ENCODE measurements around the gene KCNE3. TPM values are rescaled to one million over a fixed set of nuclear protein-coding genes. Genes with fewer than 3 reads are reported as not detected.

Gene KCNE3
- total and polyA plus RNA-seq, 2 experiments from 2014 or later, result 0.11 to 0.38 TPM

DNA sequence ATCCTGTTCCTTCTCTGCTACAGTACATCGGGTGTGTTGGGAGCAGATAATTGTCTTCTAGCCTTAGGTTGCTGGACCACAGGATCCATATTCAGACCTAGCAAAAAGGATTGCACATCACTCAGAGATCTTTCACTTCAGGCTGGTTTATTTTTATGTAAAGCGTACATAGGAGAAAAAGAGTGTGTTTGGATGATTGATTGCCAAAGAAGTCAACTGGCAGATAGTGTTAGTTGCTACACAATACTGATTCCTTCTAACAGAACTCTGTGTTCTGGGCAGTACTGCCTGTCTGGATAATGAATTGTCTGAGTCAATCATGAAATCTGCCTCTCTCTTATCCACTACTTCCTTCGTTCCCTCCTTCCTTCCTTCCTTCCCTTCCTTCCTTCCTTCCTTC is 38.1 kb downstream of the KCNE3 start:
- H3K9ac ChIP-seq, result no peak overlapping the region
- H3K4me1 ChIP-seq (ENCODE audit: insufficient read depth), result no peaks in the 10 kb centered on the region
- no peak for DNase-seq
- peak overlapping the region; percentile 42; the same call in 1 of the 2 replicates for H2AFZ ChIP-seq
- no peak overlapping the region for H3K4me2 ChIP-seq (ENCODE audit: unreplicated experiment)
- no peaks in the 10 kb centered on the region for H3K9me3 ChIP-seq (ENCODE audit: low read depth)
- H3K79me2 ChIP-seq (ENCODE audit: insufficient read depth), result no peaks in the 10 kb centered on the region
- H3K27me3 ChIP-seq (replicated peaks; ENCODE audit: insufficient read depth), result no peaks in the 10 kb centered on the region
- H3K9me2 ChIP-seq (ENCODE audit: insufficient read depth), result no peaks in the 10 kb centered on the region
- H3K4me3 ChIP-seq, result no peak overlapping the region
- H3K27ac ChIP-seq, result no peak overlapping the region
- 49 to 50% methylated on average over 3 of the region's 3 CpGs for WGBS, 2 experiments (ENCODE audit: low coverage in 1 of 2, low lambda C conversion rate in 2 of 2, missing lambda C conversion rate in 2 of 2)
- no peaks in the 10 kb centered on the region for H4K20me1 ChIP-seq (ENCODE audit: insufficient read depth)
- TF ChIP-seq EZH2phosphoT487 (IDR thresholded peaks at IDR 0.05; ENCODE audit: insufficient read depth, low read depth) (no peak), EZH2 (IDR thresholded peaks at IDR 0.05; ENCODE audit: insufficient read depth, poor library complexity, severe bottlenecking) (no peak)
- H3K36me3 ChIP-seq (ENCODE audit: low read depth), result no peaks in the 10 kb centered on the region
- H3F3A ChIP-seq (ENCODE audit: insufficient read depth), result no peaks in the 10 kb centered on the region
- in situ Hi-C loops (cut with MboI), result no loop called here

DNA sequence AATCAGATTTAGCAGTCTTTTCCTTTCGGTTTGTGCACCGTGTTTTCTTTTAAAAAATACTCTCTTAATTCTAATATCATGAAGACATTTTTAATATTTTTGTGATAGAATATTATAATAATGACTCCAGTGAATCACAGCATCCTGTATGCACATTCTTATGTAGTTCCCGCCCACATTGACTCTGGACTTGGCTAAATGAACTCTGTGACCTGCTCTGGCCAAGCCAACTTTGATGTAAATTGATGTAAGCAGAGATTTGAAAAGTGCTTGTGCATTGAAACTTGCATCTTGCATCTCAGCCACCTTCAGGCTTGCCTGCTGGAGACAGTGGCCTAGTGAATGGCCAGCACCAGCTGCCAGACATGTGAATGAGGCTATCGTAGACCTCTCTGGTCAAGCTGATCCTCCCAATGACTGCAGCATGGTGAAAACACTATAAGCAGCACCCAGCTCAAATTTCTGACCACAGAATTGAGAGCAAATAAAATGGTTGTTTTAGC is 39.9 kb downstream of the KCNE3 start:
- no peaks in the 10 kb centered on the region for H3K27me3 ChIP-seq (replicated peaks; ENCODE audit: insufficient read depth)
- 73 to 74% methylated on average over 4 of the region's 4 CpGs for WGBS, 2 experiments (ENCODE audit: low coverage in 1 of 2, low lambda C conversion rate in 2 of 2, missing lambda C conversion rate in 2 of 2)
- no peaks in the 10 kb centered on the region for H3K36me3 ChIP-seq (ENCODE audit: low read depth)
- H3F3A ChIP-seq (ENCODE audit: insufficient read depth), result no peaks in the 10 kb centered on the region
- H3K9me3 ChIP-seq (ENCODE audit: low read depth), result no peaks in the 10 kb centered on the region
- no peak overlapping the region for H3K4me2 ChIP-seq (ENCODE audit: unreplicated experiment)
- H3K4me3 ChIP-seq, result no peak overlapping the region
- no peaks in the 10 kb centered on the region for H3K9me2 ChIP-seq (ENCODE audit: insufficient read depth)
- in situ Hi-C loops (cut with MboI), result no loop called here
- no peaks in the 10 kb centered on the region for H3K4me1 ChIP-seq (ENCODE audit: insufficient read depth)
- no peak overlapping the region for H2AFZ ChIP-seq
- peak; percentile 32 for DNase-seq
- no peaks in the 10 kb centered on the region for H3K79me2 ChIP-seq (ENCODE audit: insufficient read depth)
- no peak for TF ChIP-seq EZH2phosphoT487 (IDR thresholded peaks at IDR 0.05; ENCODE audit: insufficient read depth, low read depth)
- no peak for TF ChIP-seq EZH2 (IDR thresholded peaks at IDR 0.05; ENCODE audit: insufficient read depth, poor library complexity, severe bottlenecking)
- no peak overlapping the region for H3K27ac ChIP-seq
- no peaks in the 10 kb centered on the region for H4K20me1 ChIP-seq (ENCODE audit: insufficient read depth)
- no peak overlapping the region for H3K9ac ChIP-seq

DNA sequence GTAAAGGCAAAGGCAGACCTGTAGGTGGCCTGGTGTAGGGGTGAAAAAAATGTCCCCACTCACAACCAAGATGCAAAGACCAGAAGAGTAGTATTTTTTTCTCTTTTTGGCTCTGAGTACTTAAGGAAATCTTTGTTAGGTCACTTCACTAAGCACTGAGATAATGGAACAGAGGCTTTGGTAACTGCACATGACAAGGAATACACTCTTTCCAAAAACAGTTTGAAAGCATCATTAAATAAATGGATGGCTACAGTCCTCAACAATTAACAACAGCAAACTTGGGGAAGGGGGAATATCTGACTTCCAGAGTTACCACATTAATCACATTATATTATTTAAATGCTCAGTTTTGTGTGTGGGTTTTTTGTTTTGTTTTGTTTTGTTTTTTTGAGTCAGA is 42.2 kb downstream of the KCNE3 start:
- H3K27me3 ChIP-seq (replicated peaks; ENCODE audit: insufficient read depth), result no peaks in the 10 kb centered on the region
- DNase-seq, result no peak
- H3K36me3 ChIP-seq (ENCODE audit: low read depth), result no peaks in the 10 kb centered on the region
- in situ Hi-C loops (cut with MboI), result no loop called here
- no peak overlapping the region for H3K4me2 ChIP-seq (ENCODE audit: unreplicated experiment)
- H3K9ac ChIP-seq, result no peak overlapping the region
- H4K20me1 ChIP-seq (ENCODE audit: insufficient read depth), result no peaks in the 10 kb centered on the region
- H3K27ac ChIP-seq, result no peak overlapping the region
- H3K9me3 ChIP-seq (ENCODE audit: low read depth), result no peaks in the 10 kb centered on the region
- TF ChIP-seq EZH2 (IDR thresholded peaks at IDR 0.05; ENCODE audit: insufficient read depth, poor library complexity, severe bottlenecking) (no peak), EZH2phosphoT487 (IDR thresholded peaks at IDR 0.05; ENCODE audit: insufficient read depth, low read depth) (no peak)
- H3K4me3 ChIP-seq, result no peak overlapping the region
- H2AFZ ChIP-seq, result no peak overlapping the region
- H3F3A ChIP-seq (ENCODE audit: insufficient read depth), result no peaks in the 10 kb centered on the region
- H3K79me2 ChIP-seq (ENCODE audit: insufficient read depth), result no peaks in the 10 kb centered on the region
- no peaks in the 10 kb centered on the region for H3K9me2 ChIP-seq (ENCODE audit: insufficient read depth)
- H3K4me1 ChIP-seq (ENCODE audit: insufficient read depth), result no peaks in the 10 kb centered on the region

DNA sequence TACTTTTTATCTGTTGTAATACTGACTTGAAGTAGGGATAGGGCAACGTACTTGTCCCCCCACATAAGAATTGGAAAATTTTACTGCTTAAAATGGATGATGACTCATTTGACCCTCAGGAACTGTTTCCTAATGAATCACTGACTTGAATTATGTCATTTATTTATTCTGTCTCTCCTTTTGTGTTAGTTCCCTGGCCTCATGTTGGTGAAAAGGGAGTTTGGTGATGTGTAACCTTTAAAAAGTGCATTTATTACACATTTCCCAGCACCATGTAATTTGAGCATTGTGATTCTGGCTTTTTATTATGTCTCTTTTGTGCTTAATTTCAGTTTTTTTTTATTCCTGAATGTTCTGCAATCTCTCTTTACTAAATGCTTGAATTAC is 48.8 kb downstream of the KCNE3 start:
- in situ Hi-C loops (cut with MboI), result no loop called here
- H3K4me1 ChIP-seq (ENCODE audit: insufficient read depth), result peaks cover 20% of the 10 kb centered on the region
- H2AFZ ChIP-seq, result no peak overlapping the region
- H3K27me3 ChIP-seq (replicated peaks; ENCODE audit: insufficient read depth), result no peaks in the 10 kb centered on the region
- 0 out of 2 replicates have a peak overlapping the region, but pooled peaks have one; percentile 24 for H3K9ac ChIP-seq
- peaks cover 10% of the 10 kb centered on the region; the same call in 1 of the 2 replicates for H3F3A ChIP-seq (ENCODE audit: insufficient read depth)
- peak overlapping the region; percentile 55 for H3K27ac ChIP-seq
- H3K36me3 ChIP-seq (ENCODE audit: low read depth), result no peaks in the 10 kb centered on the region
- H4K20me1 ChIP-seq (ENCODE audit: insufficient read depth), result no peaks in the 10 kb centered on the region
- H3K9me3 ChIP-seq (ENCODE audit: low read depth), result no peaks in the 10 kb centered on the region
- H3K9me2 ChIP-seq (ENCODE audit: insufficient read depth), result no peaks in the 10 kb centered on the region
- H3K79me2 ChIP-seq (ENCODE audit: insufficient read depth), result no peaks in the 10 kb centered on the region
- peak; percentile 83 for DNase-seq
- H3K4me3 ChIP-seq, result no peak overlapping the region; the same call in 1 of the 2 replicates
- WGBS, 2 experiments (ENCODE audit: low coverage in 1 of 2, low lambda C conversion rate in 2 of 2, missing lambda C conversion rate in 2 of 2), result 6 to 14% methylated on average over 1 of the region's 1 CpG
- H3K4me2 ChIP-seq (ENCODE audit: unreplicated experiment), result peak overlapping the region; percentile 61
- TF ChIP-seq EZH2 (IDR thresholded peaks at IDR 0.05; ENCODE audit: insufficient read depth, poor library complexity, severe bottlenecking), result no peak
- no peak for TF ChIP-seq EZH2phosphoT487 (IDR thresholded peaks at IDR 0.05; ENCODE audit: insufficient read depth, low read depth)
